Activated CD4-positive, alpha-beta T cell treated with anti-CD3 and anti-CD28 coated beads, Interleukin-2, Interleukin-6, amounts not matched to agents 100 ng/mL and 50 ng/mL, durations not matched to agents 16 hours and 8 hours (primary cell): ENCODE measurements around the gene MED29.
A peak's percentile ranks its signal among the peaks of the same experiment; 100 is the strongest.

ENCODE experiments used
- DNase-seq: peaks from one replicate; pipeline ENCODE4 v3.0.0-alpha.2; 2020

Gene MED29

GRCh38 chr19:39390751-39391437 lies at the start of gene MED29, which contains the start of gene PAF1:
Gene MED29, plus strand, starts transcription at chr19:39391378. Its CDS starts 45 bp downstream, at chr19:39391423.
Gene PAF1, minus strand, starts transcription at chr19:39391106. Its CDS starts 242 bp downstream, at chr19:39390864.
- DNase-seq = peak; percentile 99

GRCh38 chr19:39341719-39342604 lies 49.2 kb upstream of the MED29 start, which contains the start of gene SAMD4B:
Gene SAMD4B, plus strand, starts transcription at chr19:39342421. Its CDS starts 14,473 bp downstream, at chr19:39356894.
- peak; percentile 100 for DNase-seq

GRCh38 chr19:39342647-39343305 lies 48.4 kb upstream of the MED29 start:
- no peak for DNase-seq

GRCh38 chr19:39345956-39346355 lies 45.2 kb upstream of the MED29 start:
- no peak for DNase-seq

GRCh38 chr19:39347332-39348164 lies 43.6 kb upstream of the MED29 start:
- DNase-seq = no peak

GRCh38 chr19:39349326-39349725 lies 41.9 kb upstream of the MED29 start:
- no peak for DNase-seq

GRCh38 chr19:39350156-39350555 lies 41.0 kb upstream of the MED29 start:
- no peak for DNase-seq

GRCh38 chr19:39351537-39352064 lies 39.6 kb upstream of the MED29 start:
- peak; percentile 93 for DNase-seq

GRCh38 chr19:39352381-39353255 lies 38.6 kb upstream of the MED29 start:
- no peak for DNase-seq

- no peak for DNase-seq
These were observed 35.9 kb upstream of the MED29 start for GRCh38 chr19:39355253-39355652.

GRCh38 chr19:39356073-39356472 lies 35.1 kb upstream of the MED29 start:
- DNase-seq = no peak

GRCh38 chr19:39356647-39357046 lies 34.5 kb upstream of the MED29 start:
- no peak for DNase-seq

GRCh38 chr19:39359026-39359425 lies 32.2 kb upstream of the MED29 start:
- no peak for DNase-seq

- DNase-seq = no peak
These were observed 30.6 kb upstream of the MED29 start for GRCh38 chr19:39360599-39360998.

GRCh38 chr19:39362682-39363657 lies 28.2 kb upstream of the MED29 start:
- DNase-seq = no peak

GRCh38 chr19:39363901-39364457 lies 27.2 kb upstream of the MED29 start:
- no peak for DNase-seq

- no peak for DNase-seq
These were observed 25.6 kb upstream of the MED29 start for GRCh38 chr19:39365531-39365930.

GRCh38 chr19:39369200-39369599 lies 22.0 kb upstream of the MED29 start:
- DNase-seq = no peak

- DNase-seq = no peak
These were observed 20.4 kb upstream of the MED29 start for GRCh38 chr19:39370735-39371134.
